Esophagus (tissue), 2 donors: Measurements from ENCODE around the gene NNAT. TPM values are rescaled to one million over a fixed set of nuclear protein-coding genes. Genes with fewer than 3 reads are reported as not detected.
"Not testable (repeated sequence)": the region's sequence is repeated elsewhere in the genome, so short reads cannot be mapped to it uniquely, and the experiment has no call there.

Source experiments
- H3K27ac ChIP-seq, 2 donors: one replicate each; pipeline ENCODE4 v1.5.1; 2013; ENCODE audit warnings: low read depth in 2 of 2, mild to moderate bottlenecking in 2 of 2, inconsistent platforms in 1 of 2, low read length in 1 of 2, moderate library complexity in 1 of 2
- H3K27me3 ChIP-seq, 2 donors: one replicate each; pipeline ENCODE4 v1.6.1; 2013; ENCODE audit warnings: low read length in 2 of 2, control low read depth in 1 of 2, mild to moderate bottlenecking in 1 of 2; ENCODE audit not compliant: insufficient read depth in 2 of 2, control insufficient read depth in 1 of 2
- H3K36me3 ChIP-seq, 2 donors: one replicate each; pipeline ENCODE4 v1.6.1; 2013; ENCODE audit warnings: low read length in 1 of 2; ENCODE audit not compliant: control insufficient read depth in 2 of 2, insufficient read depth in 2 of 2
- H3K4me1 ChIP-seq, 2 donors: one replicate each; pipeline ENCODE4 v1.6.1; 2013; ENCODE audit warnings: low read length in 1 of 2; ENCODE audit not compliant: control insufficient read depth in 2 of 2, insufficient read depth in 2 of 2
- H3K4me3 ChIP-seq, 2 donors: one replicate each; pipeline ENCODE4 v1.5.1; 2013; ENCODE audit warnings: low read length in 2 of 2, mild to moderate bottlenecking in 2 of 2, low read depth in 1 of 2, moderate library complexity in 1 of 2
- H3K9me3 ChIP-seq, 2 donors: one replicate each; pipeline ENCODE4 v1.6.1; 2013; ENCODE audit warnings: mild to moderate bottlenecking in 2 of 2, low read depth in 1 of 2, low read length in 1 of 2, moderate library complexity in 1 of 2; ENCODE audit not compliant: control insufficient read depth in 2 of 2, insufficient read depth in 1 of 2
- WGBS, 2 donors: extraction: QIAGEN DNeasy Blood & Tissue Kit; methylation state at CpG; one replicate each; pipeline ENCODE4 v1.1.7; 2013; 5-methylcytosine and 5-hydroxymethylcytosine counted together
- polyA plus RNA-seq, 2 donors: library from polyadenylated mRNA; stranded (reverse); fragments of 200-250 nt; gene quantifications; one replicate each; pipeline ENCODE4 v1.2.3, GENCODE V29; 2013
- donor health status: healthy with polysubstance abuse.
- donor health status: Bipolar disorder and iron deficiency.

The NNAT gene
- 1 to 10 TPM; 2.5 to 3.8 TPM for polyA plus RNA-seq

GRCh38 chr20:37521061-37521771 is at the start of gene NNAT:
NNAT (plus strand) TSS chr20:37521250; CDS start chr20:37521332, 82 bp downstream.
- H3K4me3 ChIP-seq, result no peak within 1 kb of the TSS
- peaks cover 0 to 18% of the 10 kb centered on the region in 2 donors for H3K36me3 ChIP-seq
- no peaks in the 10 kb centered on the region for H3K9me3 ChIP-seq
- H3K4me1 ChIP-seq, result peaks cover 16 to 28% of the 10 kb centered on the region in 2 donors
- 66 to 67% methylated on average over 69 of the region's 69 CpGs for WGBS, 2 donors
- no peak within 1 kb of the TSS for H3K27ac ChIP-seq
- H3K27me3 ChIP-seq, result no peaks in the 10 kb centered on the region

DNA sequence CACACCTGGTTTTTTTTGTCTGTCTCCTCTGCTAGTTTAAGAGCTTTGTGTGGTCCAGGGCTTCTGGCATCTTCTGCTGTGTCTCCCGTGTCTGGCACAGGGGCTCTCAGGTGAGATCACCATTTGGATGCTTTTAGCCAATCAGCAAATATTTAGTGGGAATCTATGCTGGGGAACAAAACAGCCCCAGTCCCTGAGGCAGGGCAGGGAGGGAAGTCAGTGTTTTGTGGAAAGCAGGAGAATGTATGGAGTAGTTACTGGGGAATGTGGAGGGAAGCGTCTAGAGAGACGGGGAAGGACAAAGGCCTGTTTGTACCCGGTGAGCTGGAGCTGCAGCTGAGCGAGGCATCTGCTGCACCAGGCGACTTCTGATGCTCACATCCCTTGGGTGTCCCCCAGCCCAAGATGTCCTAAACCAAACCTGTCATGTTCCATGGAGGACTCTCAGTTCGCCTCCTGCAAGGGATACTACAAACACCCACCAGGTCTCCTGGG is 49.3 kb upstream of the NNAT start:
- no peak overlapping the region for H3K4me3 ChIP-seq
- H3K27me3 ChIP-seq, result no peaks in the 10 kb centered on the region
- no peaks in the 10 kb centered on the region for H3K36me3 ChIP-seq
- no peak overlapping the region for H3K27ac ChIP-seq
- no peaks in the 10 kb centered on the region for H3K9me3 ChIP-seq
- H3K4me1 ChIP-seq, result peaks cover 0 to 3% of the 10 kb centered on the region in 2 donors
- WGBS, 2 donors, result 82 to 83% methylated on average over 7 of the region's 7 CpGs

DNA sequence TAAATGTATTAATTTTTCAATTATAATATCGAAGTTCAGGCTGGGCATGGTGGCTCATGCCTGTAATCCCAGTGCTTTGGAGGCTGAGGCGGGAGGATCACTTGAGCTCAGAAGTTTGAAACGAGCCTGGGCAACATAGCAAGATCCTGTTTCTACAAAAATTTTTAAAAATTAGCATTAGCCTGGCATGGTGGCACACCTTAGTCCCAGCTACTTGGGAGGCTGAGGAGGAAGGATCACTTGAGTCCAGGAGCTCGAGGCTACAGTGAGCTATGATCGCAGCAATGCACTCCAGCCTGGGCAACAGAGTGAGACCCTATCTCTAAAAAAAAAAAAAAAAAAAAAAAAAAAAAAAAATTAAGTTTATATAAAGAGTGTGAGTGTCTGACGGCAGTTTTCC is 48.6 kb upstream of the NNAT start:
- H3K4me3 ChIP-seq, H3K27me3 ChIP-seq, H3K27ac ChIP-seq, H3K9me3 ChIP-seq, H3K36me3 ChIP-seq, H3K4me1 ChIP-seq: not testable (repeated sequence)
- WGBS, 2 donors, result 87 to 89% methylated on average over 6 of the region's 6 CpGs

DNA sequence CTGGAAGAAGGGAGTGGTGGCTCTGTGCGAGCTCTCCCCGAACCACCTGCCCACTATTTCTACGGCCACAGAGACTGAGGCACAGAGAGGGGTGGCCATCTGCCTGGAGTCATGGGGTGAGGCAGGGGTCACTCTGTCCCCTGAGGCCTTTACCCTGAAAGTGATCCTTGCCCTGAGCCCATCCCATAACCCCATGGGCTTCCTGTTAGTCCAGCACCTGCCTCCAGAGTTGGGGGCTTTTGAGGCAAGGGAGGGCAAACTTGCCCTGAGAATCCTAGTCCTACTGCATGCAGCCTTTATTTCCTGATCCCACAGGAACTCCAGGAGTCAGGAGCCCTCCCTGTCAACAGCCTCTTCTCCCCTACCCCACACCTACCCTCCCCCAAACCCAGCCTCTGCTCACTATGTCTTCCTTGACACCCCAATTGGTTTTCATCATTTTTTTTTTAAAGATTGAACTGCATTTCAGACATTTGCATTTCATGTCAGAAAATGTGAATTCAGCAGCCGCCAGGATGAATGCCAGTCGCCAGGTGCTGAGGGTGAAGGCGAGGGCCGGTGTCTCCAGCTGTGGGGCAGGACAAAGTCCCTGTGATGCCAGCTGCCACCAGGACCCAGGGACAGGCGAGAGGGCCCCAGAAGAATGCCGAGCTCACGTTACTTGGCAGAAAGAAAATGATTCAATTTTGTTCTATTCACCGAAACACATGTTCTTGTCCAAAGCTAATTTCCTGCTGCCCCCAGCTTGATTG is 47.6 kb upstream of the NNAT start:
- Histone ChIP-seq H3K4me3 (no peak overlapping the region), H3K4me1 (peaks cover 0 to 3% of the 10 kb centered on the region in 2 donors), H3K27me3 (no peaks in the 10 kb centered on the region), H3K36me3 (no peaks in the 10 kb centered on the region), H3K27ac (no peak overlapping the region), H3K9me3 (no peaks in the 10 kb centered on the region)
- WGBS, 2 donors, result 76 to 87% methylated on average over 11 of the region's 11 CpGs

DNA sequence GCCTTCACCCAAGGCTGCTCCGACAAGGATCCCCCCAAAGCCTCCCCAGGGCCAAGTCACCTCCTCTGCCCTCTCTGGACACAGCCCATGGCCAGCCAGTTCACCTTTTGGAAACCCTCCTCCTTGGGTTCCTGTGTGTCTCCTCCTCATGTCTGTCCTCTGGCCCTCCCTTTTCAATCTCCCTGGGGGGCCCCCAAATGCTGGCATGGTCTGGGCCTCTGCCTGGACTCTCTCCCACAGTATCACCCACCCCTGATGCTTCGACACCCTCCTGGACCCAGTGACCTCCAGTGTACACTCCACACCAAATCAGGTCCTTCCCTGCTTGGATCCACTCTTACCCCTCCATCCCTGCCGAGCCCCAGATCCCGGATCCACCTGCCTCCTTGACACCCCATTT is 46.7 kb upstream of the NNAT start:
- H3K4me3 ChIP-seq, result no peak overlapping the region
- H3K4me1 ChIP-seq, result peaks cover 0 to 3% of the 10 kb centered on the region in 2 donors
- no peaks in the 10 kb centered on the region for H3K27me3 ChIP-seq
- H3K27ac ChIP-seq, result no peak overlapping the region
- H3K9me3 ChIP-seq, result no peaks in the 10 kb centered on the region
- no peaks in the 10 kb centered on the region for H3K36me3 ChIP-seq
- 68 to 85% methylated on average over 4 of the region's 4 CpGs for WGBS, 2 donors

DNA sequence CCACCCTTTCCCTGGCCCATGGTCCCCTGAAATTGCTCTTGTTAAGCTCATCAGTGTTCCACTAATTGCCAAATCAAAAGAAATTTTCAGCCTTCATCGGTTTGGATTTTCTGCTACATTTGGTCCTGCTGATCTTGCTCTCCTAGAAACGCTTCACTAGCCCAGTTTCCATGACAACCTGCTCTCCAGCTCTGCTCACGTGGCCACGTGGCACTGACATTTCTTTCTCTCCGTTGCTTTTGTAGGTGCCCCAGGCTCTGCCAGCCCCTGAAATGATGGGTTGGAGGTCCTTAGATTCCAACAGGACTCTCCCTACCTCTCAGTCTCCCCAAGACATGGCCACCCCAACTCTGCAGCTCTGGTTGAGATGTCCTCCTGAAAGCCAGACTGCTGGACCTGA is 45.8 kb upstream of the NNAT start:
- no peaks in the 10 kb centered on the region for H3K9me3 ChIP-seq
- H3K27ac ChIP-seq, result no peak overlapping the region
- WGBS, 2 donors, result 73 to 80% methylated on average over 5 of the region's 5 CpGs

GRCh38 chr20:37477041-37477440 is 44.0 kb upstream of the NNAT start:
- Histone ChIP-seq H3K4me1 (peaks cover 0 to 3% of the 10 kb centered on the region in 2 donors), H3K36me3 (no peaks in the 10 kb centered on the region), H3K27me3 (no peaks in the 10 kb centered on the region), H3K4me3 (no peak overlapping the region), H3K9me3 (no peaks in the 10 kb centered on the region), H3K27ac (no peak overlapping the region)
- 50 to 73% methylated on average over 3 of the region's 3 CpGs for WGBS, 2 donors

More for the DNA sequence above, 45.8 kb upstream of the NNAT start:
- Histone ChIP-seq H3K27me3 (no peaks in the 10 kb centered on the region), H3K4me3 (no peak overlapping the region), H3K4me1 (peaks cover 0 to 3% of the 10 kb centered on the region in 2 donors), H3K36me3 (no peaks in the 10 kb centered on the region)

DNA sequence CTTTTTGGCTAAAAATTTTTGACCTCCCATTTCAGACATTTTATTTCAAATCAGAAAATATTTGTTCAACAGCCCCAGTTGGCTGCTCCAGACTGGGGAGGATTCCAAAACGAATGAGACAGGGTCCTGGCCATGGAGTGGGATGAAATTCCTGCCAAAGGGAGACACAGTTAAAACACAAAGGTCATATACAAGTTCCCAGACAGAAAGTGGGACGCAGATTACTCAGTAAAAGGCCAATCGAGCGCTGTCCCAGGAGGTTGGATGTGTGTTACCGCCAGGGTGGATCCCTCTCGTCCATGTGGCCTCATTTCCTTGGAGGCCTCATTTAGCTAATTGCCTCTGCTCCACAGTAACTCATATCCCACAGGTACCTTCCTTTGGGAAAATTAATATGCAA is 41.8 kb upstream of the NNAT start:
- 74 to 80% methylated on average over 6 of the region's 6 CpGs for WGBS, 2 donors
- H3K4me1 ChIP-seq, result peaks cover 0 to 3% of the 10 kb centered on the region in 2 donors
- no peaks in the 10 kb centered on the region for H3K36me3 ChIP-seq
- no peaks in the 10 kb centered on the region for H3K9me3 ChIP-seq
- H3K27me3 ChIP-seq, result no peaks in the 10 kb centered on the region
- no peak overlapping the region for H3K27ac ChIP-seq
- no peak overlapping the region for H3K4me3 ChIP-seq

- no peaks in the 10 kb centered on the region for H3K9me3 ChIP-seq
- no peak overlapping the region for H3K27ac ChIP-seq
- no peaks in the 10 kb centered on the region for H3K27me3 ChIP-seq
- no peak overlapping the region for H3K4me3 ChIP-seq
- H3K36me3 ChIP-seq, result no peaks in the 10 kb centered on the region
- H3K4me1 ChIP-seq, result peaks cover 0 to 3% of the 10 kb centered on the region in 2 donors
- 90 to 91% methylated on average over 9 of the region's 9 CpGs for WGBS, 2 donors
These were observed 40.9 kb upstream of the NNAT start for GRCh38 chr20:37479925-37480691.
